HepG2 (cell line): ENCODE results near the gene FRAS1. TPM values are rescaled to one million over a fixed set of nuclear protein-coding genes. Genes with fewer than 3 reads are reported as not detected.
"Not testable (repeated sequence)": the region's sequence is repeated elsewhere in the genome, so short reads cannot be mapped to it uniquely, and the experiment has no call there.

Experiments
- ATAC-seq: fragments of 200-7000 bp; cut with Tn5 transposase; 3 replicates; pipeline ENCODE4 v1.9.1; 2020; ENCODE audit warnings: mild to moderate bottlenecking, moderate library complexity
- BruUV-seq: library from RNA; stranded (reverse); fragments of 400-500 nt; replicated peaks from 2 replicates; lab custom pipeline; 2021; lab: Mats Ljungman, UMichigan
- CTCF ChIA-PET: fragments of 300-600 bp; formaldehyde crosslinking; extraction: SDS; loops from one replicate; lab custom pipeline; 2021; ENCODE audit warnings: low total read pairs, inconsistent platforms, low intra/inter-chr PET ratio; lab: Yijun Ruan, JAX
- POLR2A ChIA-PET: fragments of 350-600 bp; sonication (Branson Sonifier 250); formaldehyde crosslinking; loops from one replicate; lab custom pipeline; 2020; ENCODE audit warnings: antibody characterized with exemption, inconsistent platforms; lab: Yijun Ruan, JAX
- DNase-seq: peaks from one replicate; pipeline ENCODE4 v3.0.0-alpha.2; 2015; ENCODE audit warnings: low spot score
- FAIRE-seq: peaks from 3 replicates; lab custom pipeline; 2011; peaks lifted over from hg19 to GRCh38; lab: Jason Lieb, UNC
- H2AFZ ChIP-seq: one replicate; pipeline ENCODE4 v1.6.1; 2011; ENCODE audit warnings: low read length, inconsistent platforms
- H3K27ac ChIP-seq: fragments of 300-600 bp; 3 replicates; pipeline ENCODE4 v1.8.0; 2011; ENCODE audit warnings: mixed run types, mild to moderate bottlenecking, mixed read lengths, low read length, inconsistent platforms; ENCODE audit not compliant: insufficient read depth; ENCODE audit errors: extremely low read length
- H3K27me3 ChIP-seq, 2 experiments: fragments of 200-600 bp in 1 of 2; 2 replicates in 1 of 2; 3 replicates in 1 of 2; pipeline versions ENCODE4 v1.6.0 to v1.8.0; 2011; ENCODE audit warnings: low read length in 2 of 2, mild to moderate bottlenecking in 2 of 2, moderate library complexity in 2 of 2, inconsistent platforms in 1 of 2; ENCODE audit not compliant: insufficient read depth in 2 of 2, control insufficient read depth in 1 of 2
- H3K36me3 ChIP-seq, 2 experiments: fragments of 200-600 bp in 1 of 2; replicated peaks in 1 of 2; 2 replicates in 1 of 2; 3 replicates in 1 of 2; pipeline versions ENCODE4 v1.5.1 to v1.8.0; 2011; ENCODE audit warnings: low read length in 2 of 2, inconsistent platforms in 1 of 2; ENCODE audit not compliant: insufficient read depth in 2 of 2, control insufficient read depth in 1 of 2
- H3K4me1 ChIP-seq: 2 replicates; pipeline ENCODE4 v1.5.1; 2012; ENCODE audit warnings: low read length, inconsistent platforms; ENCODE audit not compliant: insufficient read depth
- H3K4me2 ChIP-seq: 2 replicates; pipeline ENCODE4 v1.6.0; 2011; ENCODE audit warnings: low read depth, low read length, inconsistent platforms
- H3K4me3 ChIP-seq, 3 experiments: fragments of 200-600 bp in 1 of 3; sonication (generic), shearing (Covaris generic) in 1 of 3; replicated peaks in 1 of 3; 2 replicates each; pipeline ENCODE4 v1.5.1; 2011 to 2016; ENCODE audit warnings: low read length in 3 of 3, inconsistent platforms in 2 of 3, low read depth in 2 of 3, mild to moderate bottlenecking in 2 of 3, control low read depth in 1 of 3, mixed read lengths in 1 of 3; ENCODE audit not compliant: insufficient read depth in 1 of 3
- H3K79me2 ChIP-seq: one replicate; pipeline ENCODE4 v1.6.1; 2011; ENCODE audit warnings: low read length, inconsistent platforms; ENCODE audit not compliant: insufficient read depth
- H3K9ac ChIP-seq: 2 replicates; pipeline ENCODE4 v1.6.0; 2011; ENCODE audit warnings: mild to moderate bottlenecking, low read depth, low read length, inconsistent platforms; ENCODE audit not compliant: insufficient read depth
- H3K9me3 ChIP-seq: 2 replicates; pipeline ENCODE4 v1.5.1; 2012; ENCODE audit warnings: mild to moderate bottlenecking, low read length
- H4K20me1 ChIP-seq: 2 replicates; pipeline ENCODE4 v1.6.0; 2011; ENCODE audit warnings: inconsistent platforms, mild to moderate bottlenecking, low read length, moderate library complexity; ENCODE audit not compliant: insufficient read depth
- MAFF ChIP-seq: IDR thresholded peaks from 2 replicates; pipeline ENCODE4 v1.6.1; 2011; ENCODE audit warnings: low read depth, low read length, improper control_type of control experiment
- NONO ChIP-seq, 2 experiments: fragments of 450-650 bp in 1 of 2; sonication (generic) in 1 of 2; formaldehyde crosslinking in 1 of 2; IDR thresholded peaks in 1 of 2; conservative IDR thresholded peaks in 1 of 2; 2 replicates each; pipeline versions ENCODE4 v1.6.1 to v1.8.0; 2017 to 2022; ENCODE audit warnings: mild to moderate bottlenecking in 1 of 2, missing genetic modification reagents in 1 of 2, moderate library complexity in 1 of 2
- ZBTB46 ChIP-seq: sonication (generic); formaldehyde crosslinking; IDR thresholded peaks from 2 replicates; pipeline ENCODE4 v1.4.0; 2020; ENCODE audit warnings: mild to moderate bottlenecking, missing genetic modification reagents, borderline replicate concordance
- ZNF121 ChIP-seq: sonication (generic); formaldehyde crosslinking; IDR thresholded peaks from 2 replicates; pipeline ENCODE4 v1.5.0; 2020; ENCODE audit warnings: mild to moderate bottlenecking, missing genetic modification reagents
- ZNF331 ChIP-seq: sonication (generic); formaldehyde crosslinking; IDR thresholded peaks from 2 replicates; pipeline ENCODE4 v1.4.0; 2020; ENCODE audit warnings: missing genetic modification reagents
- WGBS: methylation state at CpG from one replicate; pipeline ENCODE4 v1.1.6; 2017; ENCODE audit warnings: low lambda C conversion rate; 5-methylcytosine and 5-hydroxymethylcytosine counted together
- in situ Hi-C: cut with HindIII; loops from 2 replicates; pipeline ENCODE4 v1.10.0; 2017; ENCODE audit warnings: low pct_unique_long_range_greater_than_20kb; ENCODE audit not compliant: extremely low pct_ligation_motif_present
- intact Hi-C: fragments of 100-400 bp; cut with micrococcal nuclease; formaldehyde crosslinking; loops from one replicate; pipeline ENCODE4 v1.10.0; 2022; ENCODE audit not compliant: unreplicated experiment
- polyA plus RNA-seq, 8 experiments: library from polyadenylated mRNA; depleted of rRNA in 3 of 8; stranded (reverse) in 7 of 8; unstranded in 1 of 8; fragments of >200 nt; fragmentation: Illumina TruSeq in 4 of 8; extraction: Trizol in 4 of 8; gene quantifications; 2 replicates each; pipeline versions ENCODE4 v1.2.1 to v1.2.3, GENCODE V29; 2011 to 2016; ENCODE audit warnings: low read depth in 4 of 8, missing spikeins in 1 of 8, mixed read lengths in 1 of 8; ENCODE audit not compliant: insufficient read depth in 1 of 8
- total RNA-seq, 5 experiments: library from RNA; depleted of rRNA; stranded (reverse); fragments of >200 nt; fragmentation: Illumina TruSeq; extraction: Trizol; gene quantifications; 2 replicates each; pipeline ENCODE4 v1.2.3, GENCODE V29; 2016; ENCODE audit warnings: low read depth in 1 of 5

The FRAS1 gene
- total and polyA plus RNA-seq, 2 of the 13 experiments (the other 11 are each of a cell fraction or from before 2014, with no cell fraction given) = 22.5 to 31.6 TPM

DNA sequence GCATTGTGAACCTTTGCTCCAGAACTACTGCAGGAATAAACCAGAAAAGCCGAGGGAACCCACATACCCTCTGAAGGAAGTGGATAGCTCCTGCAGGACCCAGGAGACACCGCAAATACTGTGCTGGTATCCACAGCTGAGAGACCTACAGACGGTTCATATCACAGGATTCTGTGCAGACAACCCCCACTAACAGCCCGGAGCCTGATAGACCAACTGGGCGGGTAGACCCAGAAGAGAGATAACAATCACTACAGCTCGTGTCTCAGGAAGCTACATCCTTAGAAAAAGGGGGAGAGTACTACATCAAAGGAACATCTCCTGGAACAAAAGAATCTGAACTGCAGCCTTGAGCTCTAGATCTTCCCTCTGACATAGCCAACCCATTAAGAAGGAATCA lies 150.8 kb downstream of the FRAS1 start:
- Histone ChIP-seq H3K36me3 (no peaks in the 10 kb centered on the region; a peak in 1 of 5 replicates), H3K79me2 (peaks cover 7% of the 10 kb centered on the region), H3K27me3 (no peaks in the 10 kb centered on the region), H4K20me1 (no peaks in the 10 kb centered on the region), H3K27ac (no peak overlapping the region), H3K4me2 (no peak overlapping the region), H3K4me1 (peaks cover 57% of the 10 kb centered on the region), H3K9ac (no peak overlapping the region), H3K9me3 (no peaks in the 10 kb centered on the region), H2AFZ (no peak overlapping the region), H3K4me3 (no peak overlapping the region)
- POLR2A ChIA-PET = interaction anchor here (1.2 kb wide), 1 partner anchor 22 kb away, joined by 3 read pairs; no protein-coding TSS in a partner anchor
- in situ Hi-C loops = no loop called here
- BruUV-seq = no TSS peak
- intact Hi-C loops = no loop called here
- CTCF ChIA-PET = no interaction called here
- no peak for FAIRE-seq
- peak; percentile 16; the same call in 1 of the 3 replicates for ATAC-seq
- TF ChIP-seq ZNF331 (CRISPR knock-in tag) (no peak), MAFF (no peak), NONO (IDR thresholded peaks at IDR 0.05) (no peak), NONO (CRISPR knock-in tag; conservative IDR thresholded peaks at IDR 0.05) (no peak), ZBTB46 (CRISPR knock-in tag) (no peak)
- 64% methylated on average over 3 of the region's 6 CpGs for WGBS
- no peak for DNase-seq

DNA sequence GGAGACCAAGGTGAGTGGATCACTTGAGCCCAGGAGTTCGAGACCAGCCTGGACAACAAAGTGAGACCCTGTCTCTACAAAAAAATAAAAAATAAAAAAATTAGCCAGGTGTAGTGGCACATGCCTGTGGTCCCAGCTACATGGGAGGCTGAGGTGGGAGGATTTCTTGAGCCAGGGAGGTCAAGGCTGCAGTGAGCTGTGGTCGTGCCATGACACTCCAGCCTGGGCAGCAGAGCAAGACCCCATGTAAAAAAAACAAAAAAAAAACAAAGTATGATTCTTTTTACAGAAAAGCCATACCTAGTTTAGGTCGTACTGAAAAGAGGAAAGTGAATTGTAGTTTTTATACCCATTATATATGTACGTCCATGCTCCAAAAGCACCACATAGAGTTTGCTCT lies 151.8 kb downstream of the FRAS1 start:
- H3K27ac ChIP-seq, H3K36me3 ChIP-seq, H2AFZ ChIP-seq, H3K27me3 ChIP-seq, POLR2A ChIA-PET, BruUV-seq, in situ Hi-C loops, CTCF ChIA-PET, H3K79me2 ChIP-seq, ATAC-seq, DNase-seq, H3K4me3 ChIP-seq, H4K20me1 ChIP-seq, intact Hi-C loops, H3K4me2 ChIP-seq, FAIRE-seq, H3K9me3 ChIP-seq, H3K9ac ChIP-seq: not testable (repeated sequence)
- peak; percentile 77 for TF ChIP-seq ZNF121 (CRISPR knock-in tag)
- H3K4me1 ChIP-seq = peaks cover 51% of the 10 kb centered on the region
- WGBS = 95% methylated on average over 4 of the region's 4 CpGs
